Measurements from ENCODE around the gene EPM2A. TPM values are rescaled to one million over a fixed set of nuclear protein-coding genes. Genes with fewer than 3 reads are reported as not detected.

The EPM2A gene
- total and polyA plus RNA-seq, 10 of the 15 experiments (the other 5 are each of a cell fraction or from before 2014, with no cell fraction given) = 3.4 to 13.0 (median 7.9) TPM

GRCh38 chr6:145681965-145682364 lies 53.4 kb downstream of the EPM2A start:
- H3K79me2 ChIP-seq (ENCODE audit: control insufficient read depth, insufficient read depth, low read length) = no peaks in the 10 kb centered on the region
- H4K20me1 ChIP-seq (ENCODE audit: control insufficient read depth, insufficient read depth) = no peaks in the 10 kb centered on the region
- no peaks in the 10 kb centered on the region; the same call in 1 of the 3 replicates for H3K9me3 ChIP-seq (replicated peaks; ENCODE audit: control insufficient read depth, insufficient read depth, low read length)
- H3K27ac ChIP-seq (ENCODE audit: control insufficient read depth, insufficient read depth) = no peak overlapping the region
- ATAC-seq (no peak), FAIRE-seq (no peak), DNase-seq (ENCODE audit: low read depth, low spot score) (no peak)
- no peak overlapping the region for H3K4me2 ChIP-seq (ENCODE audit: control insufficient read depth, insufficient read depth)
- H3K9ac ChIP-seq (ENCODE audit: control insufficient read depth, insufficient read depth, low read length) = no peak overlapping the region
- H3K4me1 ChIP-seq (ENCODE audit: control insufficient read depth, insufficient read depth, low read length) = no peaks in the 10 kb centered on the region
- intact Hi-C loops (cut with micrococcal nuclease; ENCODE audit: unreplicated experiment) = no loop called here
- SMC1A ChIA-PET (ENCODE audit: uncharacterized antibody, unreplicated experiment) = no interaction called here
- in situ Hi-C loops (cut with MboI) = no loop called here
- no peak overlapping the region for H3K4me3 ChIP-seq
- WGBS (ENCODE audit: insufficient coverage, insufficient replicate concordance, low lambda C conversion rate, missing lambda C conversion rate) = 79% methylated on average over 9 of the region's 9 CpGs
- H2AFZ ChIP-seq (ENCODE audit: control insufficient read depth, low read depth, low read length) = no peak overlapping the region
- no TSS peak for BruUV-seq (replicated peaks)
- no peaks in the 10 kb centered on the region for H3K27me3 ChIP-seq (replicated peaks in 1 of 2; ENCODE audit: control insufficient read depth in 2 of 2, insufficient read depth in 2 of 2, low read length in 1 of 2)
- CTCF ChIA-PET = no interaction called here
- RAD21 ChIA-PET (ENCODE audit: unreplicated experiment) = no interaction called here
- no peaks in the 10 kb centered on the region for H3K36me3 ChIP-seq (ENCODE audit: control insufficient read depth in 2 of 2, insufficient read depth in 2 of 2, low read length in 1 of 2)
- POLR2A ChIA-PET = no interaction called here
- no peak for TF ChIP-seq ATF2 (IDR thresholded peaks at IDR 0.05; ENCODE audit: low read length)
- no peak for TF ChIP-seq CHD1 (IDR thresholded peaks at IDR 0.05; ENCODE audit: low read depth, low read length)
- TF ChIP-seq BHLHE40 (IDR thresholded peaks at IDR 0.05; ENCODE audit: borderline replicate concordance in 1 of 2, low read depth in 2 of 2, low read length in 1 of 2) = no peak
- TF ChIP-seq PBX3 (IDR thresholded peaks at IDR 0.05; ENCODE audit: insufficient replicate concordance, low read depth, low read length) = no peak
- no peak for TF ChIP-seq ZBTB4 (CRISPR knock-in tag; IDR thresholded peaks at IDR 0.05)
- no peak for TF ChIP-seq ASH2L (IDR thresholded peaks at IDR 0.05; ENCODE audit: borderline replicate concordance, low read depth)
- no peak for TF ChIP-seq HDAC6 (IDR thresholded peaks at IDR 0.05; ENCODE audit: unreplicated experiment)
- TF ChIP-seq MTA2 (IDR thresholded peaks at IDR 0.05; ENCODE audit: low read depth) = no peak
- TF ChIP-seq MYB (IDR thresholded peaks at IDR 0.05; ENCODE audit: borderline replicate concordance, low read depth, low read length) = no peak
- TF ChIP-seq ZZZ3 (IDR thresholded peaks at IDR 0.05; ENCODE audit: control insufficient read depth, insufficient read length, low read depth) = no peak
- TF ChIP-seq ZBTB33 (IDR thresholded peaks at IDR 0.05) = no peak
- TF ChIP-seq TARDBP (IDR thresholded peaks at IDR 0.05; ENCODE audit: borderline replicate concordance) = no peak
- TF ChIP-seq IKZF2 (IDR thresholded peaks at IDR 0.05) = no peak
